Gastroesophageal sphincter (tissue), 4 donors: Measurements from ENCODE around the gene COTL1. TPM values are rescaled to one million over a fixed set of nuclear protein-coding genes. Genes with fewer than 3 reads are reported as not detected.

Experiments
- ATAC-seq: fragments of 150-250 bp; one replicate; pipeline ENCODE4 v1.9.1; 2016; ENCODE audit warnings: mild to moderate bottlenecking, moderate library complexity
- H3K27ac ChIP-seq, 4 donors: fragments of 200-600 bp; sonication (generic) in 3 of 4; 1 replicate in 3 of 4; 2 replicates in 1 of 4; pipeline ENCODE4 v1.5.1; 2016 to 2019
- H3K27me3 ChIP-seq: fragments of 200-600 bp; sonication (generic); one replicate; pipeline ENCODE4 v1.5.1; 2019
- H3K36me3 ChIP-seq, 2 donors: fragments of 200-600 bp; sonication (generic); one replicate each; pipeline ENCODE4 v1.5.1; 2019; ENCODE audit warnings: control low read depth in 1 of 2
- H3K4me1 ChIP-seq, 3 donors: fragments of 200-600 bp; sonication (generic); 1 replicate in 2 of 3; 2 replicates in 1 of 3; pipeline ENCODE4 v1.5.1; 2016 to 2019; ENCODE audit warnings: control low read depth in 2 of 3
- H3K4me3 ChIP-seq, 2 donors: fragments of 200-600 bp; sonication (generic); one replicate each; pipeline ENCODE4 v1.5.1; 2019; ENCODE audit warnings: mild to moderate bottlenecking in 1 of 2, moderate library complexity in 1 of 2
- H3K9me3 ChIP-seq, 3 donors: fragments of 200-600 bp; sonication (generic); one replicate each; pipeline ENCODE4 v1.5.1; 2017 to 2019; ENCODE audit warnings: control low read depth in 2 of 3
- EP300 ChIP-seq: sonication (generic); formaldehyde crosslinking; IDR thresholded peaks from one replicate; pipeline ENCODE4 v1.6.1; 2017; ENCODE audit warnings: antibody characterized with exemption, mild to moderate bottlenecking
- POLR2A ChIP-seq, 2 donors: fragments of 450-650 bp; IDR thresholded peaks; one replicate each; pipeline ENCODE4 v1.6.1; 2017; ENCODE audit warnings: antibody characterized with exemption in 2 of 2, mild to moderate bottlenecking in 2 of 2, moderate library complexity in 1 of 2
- POLR2AphosphoS5 ChIP-seq: sonication (generic); formaldehyde crosslinking; IDR thresholded peaks from one replicate; pipeline ENCODE4 v1.6.1; 2017; ENCODE audit warnings: antibody characterized with exemption
- WGBS, 2 donors: methylation state at CpG; one replicate each; pipeline ENCODE4 v1.1.5; 2018; ENCODE audit warnings: low coverage in 1 of 2; 5-methylcytosine and 5-hydroxymethylcytosine counted together
- total RNA-seq, 4 donors: library from RNA; depleted of rRNA; stranded (reverse); fragments of >200 nt; gene quantifications; one replicate each; pipeline ENCODE4 v1.1.0, GENCODE V29; 2016
- TF ChIP-seq, protein P1 (sequence below), 4 experiments: fragments of 200-600 bp in 2 of 4; fragments of 450-650 bp in 2 of 4; sonication (generic) in 1 of 4; IDR thresholded peaks; one replicate each; pipeline ENCODE4 v1.5.1; 2017 to 2019; ENCODE audit warnings: antibody characterized with exemption in 4 of 4, mild to moderate bottlenecking in 2 of 4, moderate library complexity in 2 of 4

COTL1 gene
- total RNA-seq, 4 donors from 2014 or later, result 13.1 to 46.2 (median 37.3) TPM

DNA sequence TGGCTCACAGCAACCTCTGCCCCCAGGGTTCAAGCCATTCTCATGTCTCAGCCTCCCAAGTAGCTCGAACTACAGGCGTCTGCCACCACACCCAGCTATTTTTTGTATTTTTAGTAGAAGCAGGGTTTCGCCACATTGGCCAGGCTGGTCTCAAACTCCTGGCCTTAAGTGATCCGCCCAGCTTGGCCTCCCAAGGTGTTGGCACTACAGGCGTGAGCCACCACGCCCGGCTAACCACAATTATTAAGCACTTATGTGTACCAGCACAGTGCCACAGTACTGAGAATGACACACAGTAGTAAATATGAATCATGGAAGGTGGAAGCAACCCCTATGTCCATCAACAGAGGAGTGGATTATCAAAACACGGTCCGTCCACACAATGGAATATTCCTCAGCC lies 49.8 kb downstream of the COTL1 start:
- Histone ChIP-seq H3K4me3 (no peak overlapping the region), H3K4me1 (no peaks in the 10 kb centered on the region), H3K27me3 (no peaks in the 10 kb centered on the region), H3K36me3 (peaks cover 0 to 19% of the 10 kb centered on the region in 2 donors), H3K27ac (no peak overlapping the region), H3K9me3 (peaks cover 0 to 9% (median 0%) of the 10 kb centered on the region in 3 donors)
- WGBS, 2 donors, result 86 to 100% methylated on average over 3 to 4 of the region's 9 CpGs
- ATAC-seq, result no peak
- no peak for TF ChIP-seq POLR2AphosphoS5
- no peak for TF ChIP-seq EP300
- TF ChIP-seq, protein P1, sequence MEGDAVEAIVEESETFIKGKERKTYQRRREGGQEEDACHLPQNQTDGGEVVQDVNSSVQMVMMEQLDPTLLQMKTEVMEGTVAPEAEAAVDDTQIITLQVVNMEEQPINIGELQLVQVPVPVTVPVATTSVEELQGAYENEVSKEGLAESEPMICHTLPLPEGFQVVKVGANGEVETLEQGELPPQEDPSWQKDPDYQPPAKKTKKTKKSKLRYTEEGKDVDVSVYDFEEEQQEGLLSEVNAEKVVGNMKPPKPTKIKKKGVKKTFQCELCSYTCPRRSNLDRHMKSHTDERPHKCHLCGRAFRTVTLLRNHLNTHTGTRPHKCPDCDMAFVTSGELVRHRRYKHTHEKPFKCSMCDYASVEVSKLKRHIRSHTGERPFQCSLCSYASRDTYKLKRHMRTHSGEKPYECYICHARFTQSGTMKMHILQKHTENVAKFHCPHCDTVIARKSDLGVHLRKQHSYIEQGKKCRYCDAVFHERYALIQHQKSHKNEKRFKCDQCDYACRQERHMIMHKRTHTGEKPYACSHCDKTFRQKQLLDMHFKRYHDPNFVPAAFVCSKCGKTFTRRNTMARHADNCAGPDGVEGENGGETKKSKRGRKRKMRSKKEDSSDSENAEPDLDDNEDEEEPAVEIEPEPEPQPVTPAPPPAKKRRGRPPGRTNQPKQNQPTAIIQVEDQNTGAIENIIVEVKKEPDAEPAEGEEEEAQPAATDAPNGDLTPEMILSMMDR (IDR thresholded peaks at IDR 0.05), result no peak
- TF ChIP-seq POLR2A (IDR thresholded peaks at IDR 0.05), result no peak

DNA sequence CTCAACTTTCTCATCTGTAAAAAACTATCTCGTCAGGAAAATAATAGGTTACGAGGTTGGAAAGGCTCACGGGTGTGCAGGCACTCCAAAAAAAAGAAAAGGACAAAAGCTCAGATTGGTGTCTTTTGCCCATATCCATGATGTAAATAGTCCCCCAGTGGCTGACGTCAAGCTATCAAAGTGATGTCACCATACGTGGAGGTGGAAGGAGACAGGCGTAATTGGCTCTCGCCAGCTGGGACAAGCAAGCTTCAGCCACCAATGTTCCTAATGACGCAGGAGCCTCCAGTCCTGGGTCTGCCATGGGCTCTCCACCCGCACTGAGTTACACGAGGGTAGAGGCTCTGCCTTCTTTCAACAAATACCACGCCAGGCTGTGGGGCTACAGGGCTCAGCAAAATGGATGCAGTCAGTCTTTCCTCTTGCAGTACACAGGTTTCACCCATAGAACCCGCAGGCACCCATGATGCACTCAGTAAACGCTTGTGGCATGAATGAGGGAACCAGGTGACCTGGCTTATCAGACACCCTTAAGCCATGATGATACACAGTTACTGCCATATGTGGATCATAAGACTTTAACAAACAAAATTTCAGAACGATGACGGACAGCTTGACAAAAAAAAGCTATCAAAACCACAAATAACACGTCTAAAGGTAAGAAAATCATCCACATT lies 50.5 kb downstream of the COTL1 start:
- 86 to 89% methylated on average over 9 to 12 of the region's 16 CpGs for WGBS, 2 donors
- Histone ChIP-seq H3K4me1 (no peaks in the 10 kb centered on the region), H3K9me3 (peaks cover 0 to 9% (median 0%) of the 10 kb centered on the region in 3 donors), H3K36me3 (peaks cover 0 to 19% of the 10 kb centered on the region in 2 donors), H3K27ac (no peak overlapping the region), H3K27me3 (no peaks in the 10 kb centered on the region), H3K4me3 (no peak overlapping the region)
- ATAC-seq, result no peak
- TF ChIP-seq POLR2AphosphoS5 (no peak), EP300 (no peak), POLR2A (IDR thresholded peaks at IDR 0.05) (no peak)
- TF ChIP-seq, protein P1 (IDR thresholded peaks at IDR 0.05), result no peak

DNA sequence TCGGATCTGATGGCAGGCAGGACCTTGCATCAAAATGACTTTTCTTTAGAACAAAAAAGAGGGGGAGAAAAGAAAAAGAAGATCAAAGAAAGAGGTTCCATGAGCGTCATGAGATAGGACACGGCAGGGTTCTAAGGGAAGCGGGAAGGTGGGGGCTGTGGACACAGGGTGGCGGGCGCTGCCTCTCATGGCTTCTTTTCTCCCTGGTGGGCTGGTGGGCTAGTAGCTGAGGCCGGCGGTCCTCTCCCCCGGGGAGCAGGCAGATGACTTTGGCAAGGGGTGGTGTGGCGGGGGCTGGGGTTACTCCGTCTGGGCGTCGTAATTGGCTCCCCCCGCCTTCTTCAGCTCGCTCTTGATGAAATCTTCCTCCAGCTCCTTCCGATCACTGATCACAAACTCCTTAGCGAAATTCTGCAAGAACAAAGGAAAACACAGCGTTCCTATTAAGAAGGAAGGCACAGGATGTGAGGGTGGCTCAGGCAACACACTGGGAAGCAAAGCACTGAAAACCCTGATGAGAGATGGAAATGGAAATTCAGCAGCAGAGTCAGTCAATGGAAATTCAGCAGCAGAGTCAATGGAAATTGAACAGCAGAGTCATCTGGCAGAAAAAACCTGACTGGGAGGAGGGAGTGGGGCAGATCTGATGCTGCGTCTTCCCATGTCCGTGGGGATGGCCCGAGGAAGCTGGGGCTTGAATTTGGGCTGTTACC lies 51.2 kb downstream of the COTL1 start:
- no peak for ATAC-seq
- Histone ChIP-seq H3K9me3 (peaks cover 0 to 9% (median 0%) of the 10 kb centered on the region in 3 donors), H3K27me3 (no peaks in the 10 kb centered on the region), H3K36me3 (peaks cover 0 to 19% of the 10 kb centered on the region in 2 donors), H3K4me3 (no peak overlapping the region), H3K27ac (no peak overlapping the region), H3K4me1 (no peaks in the 10 kb centered on the region)
- 87 to 93% methylated on average over 7 to 19 of the region's 21 CpGs for WGBS, 2 donors
- TF ChIP-seq POLR2AphosphoS5, result no peak
- TF ChIP-seq, protein P1 (IDR thresholded peaks at IDR 0.05), result no peak
- no peak for TF ChIP-seq EP300
- TF ChIP-seq POLR2A (IDR thresholded peaks at IDR 0.05), result no peak

DNA sequence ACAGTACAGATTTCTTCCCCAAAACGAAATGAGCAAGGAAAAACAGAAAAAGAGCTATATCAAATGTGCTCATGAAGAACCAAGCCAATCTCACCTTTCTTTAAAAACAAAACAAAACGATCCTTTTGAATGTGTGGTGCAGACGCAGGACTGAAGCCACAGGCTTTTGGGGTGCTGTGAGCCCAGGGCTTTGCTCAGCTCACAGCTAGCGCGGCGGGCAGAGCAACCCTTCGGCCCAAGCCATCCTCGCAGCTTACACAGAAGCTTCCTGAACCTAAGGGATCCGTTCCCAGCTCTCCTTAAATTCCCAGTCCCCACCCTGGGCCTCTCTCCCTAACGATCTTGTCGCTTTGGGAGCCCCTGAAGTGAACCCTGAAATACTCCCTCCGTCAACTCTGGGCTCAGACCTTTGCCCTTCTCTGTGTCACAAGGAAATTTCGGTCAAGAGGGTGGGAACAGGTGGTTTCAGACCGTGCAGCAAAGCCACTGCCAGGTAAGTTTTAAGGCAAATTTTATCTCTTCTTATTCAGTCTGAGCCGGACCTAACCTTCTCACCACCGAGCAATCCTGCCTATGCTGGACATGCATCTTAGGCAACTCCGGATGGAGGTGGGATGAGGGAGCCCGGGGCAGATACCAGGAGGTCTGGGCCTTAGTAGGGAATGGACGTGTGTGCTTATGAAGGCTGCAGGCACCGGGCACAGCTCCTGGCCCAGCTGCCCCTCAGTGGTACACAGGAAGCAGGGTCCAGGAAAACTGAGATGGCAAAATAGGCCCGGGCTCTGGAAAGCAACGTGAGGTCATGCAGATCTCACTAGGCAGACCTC lies 52.0 kb downstream of the COTL1 start:
- ATAC-seq, result no peak
- WGBS, 2 donors, result 89 to 90% methylated on average over 8 to 18 of the region's 22 CpGs
- H3K27ac ChIP-seq, result no peak overlapping the region
- H3K27me3 ChIP-seq, result no peaks in the 10 kb centered on the region
- TF ChIP-seq POLR2AphosphoS5 (no peak), EP300 (no peak), POLR2A (IDR thresholded peaks at IDR 0.05) (no peak)
- TF ChIP-seq, protein P1 (IDR thresholded peaks at IDR 0.05), result no peak
- no peaks in the 10 kb centered on the region for H3K4me1 ChIP-seq
- peaks cover 0 to 7% (median 0%) of the 10 kb centered on the region in 3 donors for H3K9me3 ChIP-seq
- H3K36me3 ChIP-seq, result peaks cover 0 to 19% of the 10 kb centered on the region in 2 donors
- H3K4me3 ChIP-seq, result no peak overlapping the region
